Gastrocnemius medialis (tissue), 4 donors: ENCODE results near the gene FXN. TPM values are rescaled to one million over a fixed set of nuclear protein-coding genes. Genes with fewer than 3 reads are reported as not detected.

Experiments
- ATAC-seq, 2 donors: fragments of 150-250 bp; one replicate each; pipeline ENCODE4 v1.9.1; 2016
- DNase-seq, 2 donors: peaks; one replicate each; pipeline ENCODE4 v3.0.0-alpha.2; 2019
- H3K27ac ChIP-seq, 4 donors: fragments of 200-600 bp; sonication (generic); 1 replicate in 1 of 4; 2 replicates in 3 of 4; pipeline ENCODE4 v1.5.1; 2016 to 2018; ENCODE audit warnings: mild to moderate bottlenecking in 2 of 4, moderate library complexity in 1 of 4
- H3K27me3 ChIP-seq, 3 donors: fragments of 200-600 bp; sonication (generic) in 2 of 3; 1 replicate in 1 of 3; 2 replicates in 2 of 3; pipeline versions ENCODE4 v1.5.1 to v1.6.0; 2016 to 2019; ENCODE audit warnings: mild to moderate bottlenecking in 1 of 3, moderate library complexity in 1 of 3
- H3K36me3 ChIP-seq, 2 donors: fragments of 200-600 bp; sonication (generic) in 1 of 2; one replicate each; pipeline ENCODE4 v1.5.1; 2017 to 2018
- H3K4me1 ChIP-seq, 2 donors: fragments of 200-600 bp; sonication (generic) in 1 of 2; one replicate each; pipeline ENCODE4 v1.5.1; 2016 to 2017; ENCODE audit warnings: mild to moderate bottlenecking in 2 of 2
- H3K4me3 ChIP-seq, 4 donors: fragments of 200-600 bp; sonication (generic) in 3 of 4; 1 replicate in 1 of 4; 2 replicates in 3 of 4; pipeline ENCODE4 v1.5.1; 2016 to 2019; ENCODE audit warnings: mild to moderate bottlenecking in 2 of 4
- H3K9me3 ChIP-seq, 3 donors: fragments of 200-600 bp; sonication (generic) in 2 of 3; 1 replicate in 1 of 3; 2 replicates in 2 of 3; pipeline ENCODE4 v1.5.1; 2016 to 2019
- POLR2A ChIP-seq, 2 donors: fragments of 450-650 bp; IDR thresholded peaks; one replicate each; pipeline ENCODE4 v1.6.1; 2017; ENCODE audit warnings: antibody characterized with exemption in 2 of 2, mild to moderate bottlenecking in 2 of 2, moderate library complexity in 2 of 2
- in situ Hi-C, 4 donors: fragments of 200-750 bp; cut with MboI; loops; one replicate each; pipeline versions ENCODE4 v1.15.0 to v1.8.0; 2017; ENCODE audit warnings: low sequenced_read_pairs in 4 of 4
- intact Hi-C: fragments of 100-400 bp; cut with DNase I; formaldehyde crosslinking; loops from one replicate; pipeline ENCODE4 v1.15.1; 2023; ENCODE audit warnings: low total_unique reads
- total RNA-seq, 4 donors: library from RNA; depleted of rRNA; stranded (reverse); fragments of >200 nt; gene quantifications; one replicate each; pipeline versions ENCODE4 v1.1.0 to v1.2.3, GENCODE V29; 2016
- TF ChIP-seq, protein P1 (sequence below), 5 experiments: fragments of 450-650 bp in 3 of 5; fragments of 200-600 bp in 2 of 5; sonication (generic) in 2 of 5; IDR thresholded peaks in 4 of 5; conservative IDR thresholded peaks in 1 of 5; 1 replicate in 4 of 5; 2 replicates in 1 of 5; pipeline ENCODE4 v1.5.1; 2016 to 2019; ENCODE audit warnings: antibody characterized with exemption in 5 of 5, mild to moderate bottlenecking in 3 of 5, moderate library complexity in 3 of 5

The FXN gene
- total RNA-seq, 4 donors from 2014 or later, result 5.5 to 23.4 (median 14.0) TPM

DNA sequence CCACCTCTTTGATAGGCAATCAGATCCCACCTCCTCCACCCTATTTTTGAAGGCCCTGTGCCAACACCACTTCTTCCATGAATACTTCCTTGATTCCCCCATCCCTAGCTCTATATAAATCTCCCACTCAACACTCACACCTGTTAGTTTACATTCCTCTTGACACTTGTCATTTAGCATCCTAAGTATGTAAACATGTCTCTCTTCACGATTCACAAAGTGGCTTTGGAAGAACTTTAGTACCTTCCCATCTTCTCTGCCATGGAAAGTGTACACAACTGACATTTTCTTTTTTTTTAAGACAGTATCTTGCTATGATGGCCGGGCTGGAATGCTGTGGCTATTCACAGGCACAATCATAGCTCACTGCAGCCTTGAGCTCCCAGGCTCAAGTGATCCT, 1.5 kb upstream of the FXN start:
- Histone ChIP-seq H3K4me3 (no peak overlapping the region), H3K27ac (no peak overlapping the region), H3K9me3 (no peaks in the 10 kb centered on the region), H3K27me3 (no peaks in the 10 kb centered on the region), H3K36me3 (no peaks in the 10 kb centered on the region), H3K4me1 (peaks cover 2 to 10% of the 10 kb centered on the region in 2 donors)
- intact Hi-C loops (loop anchor here (10.0 kb wide), 1 partner anchor 511 kb away; no protein-coding TSS in a partner anchor), in situ Hi-C loops (no loop called here)
- no peak for ATAC-seq
- no peak for TF ChIP-seq POLR2A (IDR thresholded peaks at IDR 0.05)
- TF ChIP-seq, protein P1, sequence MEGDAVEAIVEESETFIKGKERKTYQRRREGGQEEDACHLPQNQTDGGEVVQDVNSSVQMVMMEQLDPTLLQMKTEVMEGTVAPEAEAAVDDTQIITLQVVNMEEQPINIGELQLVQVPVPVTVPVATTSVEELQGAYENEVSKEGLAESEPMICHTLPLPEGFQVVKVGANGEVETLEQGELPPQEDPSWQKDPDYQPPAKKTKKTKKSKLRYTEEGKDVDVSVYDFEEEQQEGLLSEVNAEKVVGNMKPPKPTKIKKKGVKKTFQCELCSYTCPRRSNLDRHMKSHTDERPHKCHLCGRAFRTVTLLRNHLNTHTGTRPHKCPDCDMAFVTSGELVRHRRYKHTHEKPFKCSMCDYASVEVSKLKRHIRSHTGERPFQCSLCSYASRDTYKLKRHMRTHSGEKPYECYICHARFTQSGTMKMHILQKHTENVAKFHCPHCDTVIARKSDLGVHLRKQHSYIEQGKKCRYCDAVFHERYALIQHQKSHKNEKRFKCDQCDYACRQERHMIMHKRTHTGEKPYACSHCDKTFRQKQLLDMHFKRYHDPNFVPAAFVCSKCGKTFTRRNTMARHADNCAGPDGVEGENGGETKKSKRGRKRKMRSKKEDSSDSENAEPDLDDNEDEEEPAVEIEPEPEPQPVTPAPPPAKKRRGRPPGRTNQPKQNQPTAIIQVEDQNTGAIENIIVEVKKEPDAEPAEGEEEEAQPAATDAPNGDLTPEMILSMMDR (IDR thresholded peaks at IDR 0.05 in 4 of 5, conservative IDR thresholded peaks at IDR 0.05 in 1 of 5), result no peak
- DNase-seq, result no peak

DNA sequence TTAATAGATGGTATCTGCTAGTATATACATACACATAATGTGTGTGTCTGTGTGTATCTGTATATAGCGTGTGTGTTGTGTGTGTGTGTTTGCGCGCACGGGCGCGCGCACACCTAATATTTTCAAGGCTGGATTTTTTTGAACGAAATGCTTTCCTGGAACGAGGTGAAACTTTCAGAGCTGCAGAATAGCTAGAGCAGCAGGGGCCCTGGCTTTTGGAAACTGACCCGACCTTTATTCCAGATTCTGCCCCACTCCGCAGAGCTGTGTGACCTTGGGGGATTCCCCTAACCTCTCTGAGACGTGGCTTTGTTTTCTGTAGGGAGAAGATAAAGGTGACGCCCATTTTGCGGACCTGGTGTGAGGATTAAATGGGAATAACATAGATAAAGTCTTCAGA, 757 bp downstream of the FXN start:
- peak overlapping the region; percentile 55 to 83 (median 72) for H3K4me3 ChIP-seq
- ATAC-seq, result no peak

DNA sequence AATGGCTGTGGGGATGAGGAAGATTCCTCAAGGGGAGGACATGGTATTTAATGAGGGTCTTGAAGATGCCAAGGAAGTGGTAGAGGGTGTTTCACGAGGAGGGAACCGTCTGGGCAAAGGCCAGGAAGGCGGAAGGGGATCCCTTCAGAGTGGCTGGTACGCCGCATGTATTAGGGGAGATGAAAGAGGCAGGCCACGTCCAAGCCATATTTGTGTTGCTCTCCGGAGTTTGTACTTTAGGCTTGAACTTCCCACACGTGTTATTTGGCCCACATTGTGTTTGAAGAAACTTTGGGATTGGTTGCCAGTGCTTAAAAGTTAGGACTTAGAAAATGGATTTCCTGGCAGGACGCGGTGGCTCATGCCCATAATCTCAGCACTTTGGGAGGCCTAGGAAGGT, 1.2 kb downstream of the FXN start:
- Histone ChIP-seq H3K9me3 (no peaks in the 10 kb centered on the region), H3K36me3 (no peaks in the 10 kb centered on the region), H3K4me3 (peak overlapping the region in 3 of 4 donors; percentile 55 to 83 (median 75)), H3K27me3 (no peaks in the 10 kb centered on the region), H3K27ac (peak overlapping the region; percentile 69 to 93 (median 89)), H3K4me1 (peaks cover 2 to 10% of the 10 kb centered on the region in 2 donors)
- intact Hi-C loops (loop anchor here (5.0 to 10.0 kb wide), 2 partner anchors 136 to 508 kb away; partner anchors contain the start of gene TJP2), in situ Hi-C loops (no loop called here)
- TF ChIP-seq POLR2A (IDR thresholded peaks at IDR 0.05), result no peak
- TF ChIP-seq, protein P1 (IDR thresholded peaks at IDR 0.05 in 4 of 5, conservative IDR thresholded peaks at IDR 0.05 in 1 of 5), result no peak
- DNase-seq (no peak), ATAC-seq (no peak)

More for the DNA sequence above, 757 bp downstream of the FXN start:
- intact Hi-C loops, result loop anchor here (5.0 to 10.0 kb wide), 2 partner anchors 136 to 508 kb away; partner anchors contain the start of gene TJP2
- H3K9me3 ChIP-seq, result no peaks in the 10 kb centered on the region
- peaks cover 2 to 10% of the 10 kb centered on the region in 2 donors for H3K4me1 ChIP-seq
- H3K27ac ChIP-seq, result peak overlapping the region; percentile 69 to 93 (median 89)
- H3K36me3 ChIP-seq, result no peaks in the 10 kb centered on the region
- in situ Hi-C loops, result no loop called here
- TF ChIP-seq, protein P1 (IDR thresholded peaks at IDR 0.05 in 4 of 5, conservative IDR thresholded peaks at IDR 0.05 in 1 of 5), result no peak
- no peak for TF ChIP-seq POLR2A (IDR thresholded peaks at IDR 0.05)
- no peaks in the 10 kb centered on the region for H3K27me3 ChIP-seq
- DNase-seq, result no peak

DNA sequence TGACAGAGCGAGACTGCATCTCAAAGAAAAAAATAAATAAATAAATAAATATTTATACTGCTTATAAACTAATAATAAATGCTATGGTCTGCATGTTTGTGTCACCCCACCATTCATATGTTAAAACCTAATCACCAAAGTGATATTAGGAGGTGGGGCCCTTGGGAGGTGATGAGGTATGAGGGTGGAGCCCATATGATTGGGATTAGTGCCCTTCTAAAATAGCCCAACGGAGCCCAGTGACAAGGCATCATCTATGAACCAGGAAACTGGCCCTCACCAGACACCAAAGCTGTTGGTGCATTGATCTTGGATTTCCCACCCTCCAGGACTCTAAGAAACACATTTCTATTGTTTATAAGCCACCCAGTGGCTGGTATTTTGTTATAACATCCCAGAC, 5.1 kb downstream of the FXN start:
- in situ Hi-C loops, result no loop called here
- intact Hi-C loops, result no loop called here
- Histone ChIP-seq H3K9me3 (no peaks in the 10 kb centered on the region), H3K4me1 (peaks cover 11 to 16% of the 10 kb centered on the region in 2 donors), H3K36me3 (no peaks in the 10 kb centered on the region), H3K4me3 (no peak overlapping the region), H3K27me3 (no peaks in the 10 kb centered on the region), H3K27ac (no peak overlapping the region)
- ATAC-seq (no peak), DNase-seq (no peak)
- TF ChIP-seq, protein P1 (IDR thresholded peaks at IDR 0.05 in 4 of 5, conservative IDR thresholded peaks at IDR 0.05 in 1 of 5), result no peak
- TF ChIP-seq POLR2A (IDR thresholded peaks at IDR 0.05), result no peak
